Measurements from ENCODE around the gene WDR54. TPM values are rescaled to one million over a fixed set of nuclear protein-coding genes. Genes with fewer than 3 reads are reported as not detected.

The WDR54 gene
- total and polyA plus RNA-seq, 2 donors (not counting 3 experiments of a cell fraction or from before 2014, with no cell fraction given), result 21.7 to 46.3 TPM

DNA sequence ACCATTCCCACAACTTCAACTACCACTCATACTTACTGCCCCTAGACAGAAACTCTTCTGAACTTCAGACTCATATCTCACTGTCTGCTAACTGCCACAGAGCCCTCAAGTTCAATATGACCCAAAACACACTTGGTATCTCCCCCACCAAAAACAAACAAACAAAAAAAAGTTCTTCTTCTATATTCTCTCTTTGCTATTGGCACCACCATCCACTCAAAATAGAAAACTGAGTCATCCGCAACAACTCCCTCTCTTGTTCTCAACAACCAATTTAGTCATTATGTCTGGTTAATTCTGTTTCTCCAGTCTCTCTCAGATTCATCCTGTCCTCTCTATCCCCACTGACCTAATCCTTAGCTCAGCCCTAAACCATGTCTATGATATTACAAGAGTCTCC, 34.2 kb upstream of the WDR54 start:
- Histone ChIP-seq H3K27me3 (ENCODE audit: control insufficient read depth in 2 of 2, insufficient read depth in 2 of 2, low read length in 2 of 2) (no peaks in the 10 kb centered on the region), H3K36me3 (ENCODE audit: control insufficient read depth in 2 of 2, extremely low read depth in 1 of 2, insufficient read depth in 2 of 2, low read length in 2 of 2) (peaks cover 0 to 2% of the 10 kb centered on the region in 2 experiments), H3K4me3 (replicated peaks in 1 of 3; ENCODE audit: insufficient read depth in 1 of 3, low read depth in 1 of 3, low read length in 3 of 3) (no peak overlapping the region), H3K4me2 (ENCODE audit: insufficient read depth, low read length) (no peak overlapping the region), H4K20me1 (replicated peaks; ENCODE audit: control insufficient read depth, extremely low read depth, insufficient read depth, low read length) (peaks cover 3% of the 10 kb centered on the region), H3K27ac (ENCODE audit: insufficient read depth, low read depth, low read length) (no peak overlapping the region), H3K9me3 (replicated peaks; ENCODE audit: control insufficient read depth, insufficient read depth, low read length) (no peaks in the 10 kb centered on the region), H3K79me2 (ENCODE audit: control insufficient read depth, insufficient read depth, low read length) (peaks cover 63% of the 10 kb centered on the region), H3K9ac (replicated peaks; ENCODE audit: extremely low read depth, insufficient read depth, low read length) (no peak overlapping the region), H3K9me1 (replicated peaks; ENCODE audit: control insufficient read depth, extremely low read depth, insufficient read depth, low read length) (no peaks in the 10 kb centered on the region), H3K4me1 (ENCODE audit: control insufficient read depth, extremely low read depth, insufficient read depth, low read length) (peaks cover 17% of the 10 kb centered on the region), H2AFZ (ENCODE audit: low read depth, low read length) (no peak overlapping the region)
- DNase-seq (ENCODE audit: low read depth, low spot score) (no peak), FAIRE-seq (no peak)
- intact Hi-C loops (cut with micrococcal nuclease), result no loop called here
- ChIA-PET POLR2A (no interaction called here), CTCF (no interaction called here)
- TF ChIP-seq JUN (IDR thresholded peaks at IDR 0.05; ENCODE audit: borderline replicate concordance, insufficient read depth, insufficient read length, low read depth) (no peak), MYC (IDR thresholded peaks at IDR 0.05; ENCODE audit: low read depth, low read length) (no peak), GATA2 (IDR thresholded peaks at IDR 0.05; ENCODE audit: insufficient read depth, insufficient read length, low read depth, low read length) (no peak), POLR2AphosphoS5 (IDR thresholded peaks at IDR 0.05; ENCODE audit: insufficient read depth, low read depth, low read length) (no peak), POLR2A (IDR thresholded peaks at IDR 0.05; ENCODE audit: low read depth, low read length) (no peak), EZH2 (IDR thresholded peaks at IDR 0.05; ENCODE audit: borderline replicate concordance, low read depth, low read length, severe bottlenecking) (no peak), FOS (IDR thresholded peaks at IDR 0.05; ENCODE audit: borderline replicate concordance, insufficient read depth, low read length) (no peak)
- TF ChIP-seq, protein P1, sequence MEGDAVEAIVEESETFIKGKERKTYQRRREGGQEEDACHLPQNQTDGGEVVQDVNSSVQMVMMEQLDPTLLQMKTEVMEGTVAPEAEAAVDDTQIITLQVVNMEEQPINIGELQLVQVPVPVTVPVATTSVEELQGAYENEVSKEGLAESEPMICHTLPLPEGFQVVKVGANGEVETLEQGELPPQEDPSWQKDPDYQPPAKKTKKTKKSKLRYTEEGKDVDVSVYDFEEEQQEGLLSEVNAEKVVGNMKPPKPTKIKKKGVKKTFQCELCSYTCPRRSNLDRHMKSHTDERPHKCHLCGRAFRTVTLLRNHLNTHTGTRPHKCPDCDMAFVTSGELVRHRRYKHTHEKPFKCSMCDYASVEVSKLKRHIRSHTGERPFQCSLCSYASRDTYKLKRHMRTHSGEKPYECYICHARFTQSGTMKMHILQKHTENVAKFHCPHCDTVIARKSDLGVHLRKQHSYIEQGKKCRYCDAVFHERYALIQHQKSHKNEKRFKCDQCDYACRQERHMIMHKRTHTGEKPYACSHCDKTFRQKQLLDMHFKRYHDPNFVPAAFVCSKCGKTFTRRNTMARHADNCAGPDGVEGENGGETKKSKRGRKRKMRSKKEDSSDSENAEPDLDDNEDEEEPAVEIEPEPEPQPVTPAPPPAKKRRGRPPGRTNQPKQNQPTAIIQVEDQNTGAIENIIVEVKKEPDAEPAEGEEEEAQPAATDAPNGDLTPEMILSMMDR (IDR thresholded peaks at IDR 0.05; ENCODE audit: extremely low read depth in 1 of 2, insufficient read depth in 1 of 2, low read depth in 1 of 2, low read length in 2 of 2), result no peak
- TF ChIP-seq, protein P2, sequence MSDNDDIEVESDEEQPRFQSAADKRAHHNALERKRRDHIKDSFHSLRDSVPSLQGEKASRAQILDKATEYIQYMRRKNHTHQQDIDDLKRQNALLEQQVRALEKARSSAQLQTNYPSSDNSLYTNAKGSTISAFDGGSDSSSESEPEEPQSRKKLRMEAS (IDR thresholded peaks at IDR 0.05; ENCODE audit: insufficient read depth, insufficient read length), result no peak
- BruUV-seq (replicated peaks), result no TSS peak
- dilution Hi-C loops (cut with MboI; ENCODE audit: extremely low pct_ligation_motif_present, low sequenced_read_pairs), result no loop called here
